Bone marrow (tissue), 2 donors: ENCODE results near the gene RASL10A.
"Not testable (repeated sequence)": the region's sequence is repeated elsewhere in the genome, so short reads cannot be mapped to it uniquely, and the experiment has no call there.

Source experiments
- DNase-seq, 2 donors: peaks; one replicate each; lab custom pipeline; 2025; lab: John Stamatoyannopoulos, UW

RASL10A gene, protein sequence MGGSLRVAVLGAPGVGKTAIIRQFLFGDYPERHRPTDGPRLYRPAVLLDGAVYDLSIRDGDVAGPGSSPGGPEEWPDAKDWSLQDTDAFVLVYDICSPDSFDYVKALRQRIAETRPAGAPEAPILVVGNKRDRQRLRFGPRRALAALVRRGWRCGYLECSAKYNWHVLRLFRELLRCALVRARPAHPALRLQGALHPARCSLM

DNA sequence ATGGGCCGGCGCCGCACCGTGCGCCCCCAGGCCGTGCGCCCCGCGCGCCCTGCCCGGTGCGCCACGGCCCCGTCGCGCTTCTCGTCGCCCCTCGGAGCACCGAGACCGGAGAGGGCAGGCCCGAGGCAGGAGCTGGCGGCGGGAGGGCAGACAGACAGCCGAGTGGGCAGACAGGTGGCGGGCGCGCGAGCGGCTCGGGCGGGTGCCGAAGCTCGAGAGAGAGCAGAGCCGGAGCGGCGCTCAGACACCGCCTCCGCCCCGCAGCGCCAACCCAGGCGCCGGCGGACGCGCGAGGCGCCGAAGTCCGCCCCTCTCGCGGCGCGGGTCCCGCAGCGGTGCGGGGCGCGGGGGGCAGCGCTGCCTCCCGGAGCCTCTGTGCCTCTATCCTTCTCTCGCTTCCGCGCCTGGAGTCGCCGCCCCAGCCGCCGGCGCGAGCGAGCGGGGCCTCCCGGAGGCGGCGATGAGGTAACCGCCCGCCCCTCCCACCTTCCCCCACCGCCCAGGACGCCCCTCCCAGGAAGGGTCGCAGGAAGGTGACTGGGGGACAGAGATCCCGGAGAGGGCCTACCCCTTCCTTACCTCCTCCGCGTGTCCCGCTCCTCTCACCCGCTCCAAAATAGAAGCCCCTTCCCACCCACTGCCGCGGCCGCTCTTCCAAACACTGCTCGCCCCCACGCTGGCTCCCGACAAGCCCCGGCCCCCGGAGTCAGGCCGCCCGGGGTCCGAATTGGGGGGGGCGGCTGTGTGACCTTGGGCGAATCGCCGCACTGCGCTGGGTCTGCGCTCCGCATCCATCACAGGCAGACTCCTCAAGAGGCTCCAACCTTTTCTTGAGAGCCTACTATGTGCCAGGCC lies at the start of gene RASL10A:
TSS of gene RASL10A (minus strand) at position 412 of the 855 bp plus-strand sequence. CDS start 451 bp downstream, outside the sequence.
- DNase-seq: no peak

DNA sequence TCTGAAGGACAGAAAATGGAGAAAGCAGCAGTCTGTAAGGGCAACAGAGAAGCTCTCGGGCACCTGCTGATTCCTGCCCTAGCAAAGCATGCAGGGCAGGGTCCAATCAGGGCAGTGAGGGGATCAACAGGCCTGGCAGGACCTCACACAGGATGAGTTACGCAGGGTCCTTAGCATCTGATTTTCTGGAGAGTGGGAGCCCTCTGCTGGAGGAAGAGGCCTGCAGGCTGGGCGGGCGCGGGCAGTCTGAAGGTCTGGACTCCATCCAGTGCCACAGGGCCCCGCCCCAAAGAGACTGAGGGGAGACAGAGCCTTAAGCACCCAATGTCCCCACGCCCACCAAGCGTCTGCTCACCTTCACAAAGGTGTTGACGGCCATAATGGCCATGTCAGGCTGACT lies 44.0 kb upstream of the RASL10A start:
- DNase-seq: no peak

DNA sequence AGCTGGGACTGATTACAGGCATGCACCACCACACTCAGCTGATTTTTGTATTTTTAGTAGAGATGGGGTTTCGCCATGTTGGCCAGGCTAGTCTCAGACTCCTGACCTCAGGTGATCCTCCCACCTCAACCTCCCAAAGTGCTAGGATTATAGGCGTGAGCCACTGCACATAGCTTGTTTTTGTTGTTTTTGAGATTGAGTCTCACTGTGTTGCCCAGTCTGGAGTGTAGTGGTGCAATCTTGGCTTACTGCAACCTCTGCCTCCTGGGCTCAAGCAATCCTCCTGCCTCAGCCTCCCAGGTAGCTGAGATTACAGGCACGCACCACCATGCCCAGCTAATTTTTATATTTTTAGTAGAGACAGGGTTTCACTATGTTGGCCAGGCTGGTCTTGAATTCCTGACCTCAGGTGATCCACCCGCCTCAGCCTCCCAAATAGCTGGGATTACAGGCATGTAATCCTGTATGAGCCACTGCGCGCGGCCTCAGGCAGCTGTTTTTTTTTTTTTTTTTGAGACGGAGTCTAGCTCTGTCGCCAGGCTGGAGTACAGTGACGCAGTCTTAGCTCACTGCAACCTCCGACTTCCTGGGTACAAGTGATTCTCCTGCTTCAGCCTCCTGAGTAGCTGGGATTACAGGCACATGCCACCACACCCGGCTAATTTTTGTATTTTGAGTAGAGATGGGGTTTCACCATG lies 41.8 kb upstream of the RASL10A start:
- DNase-seq: not testable (repeated sequence)

DNA sequence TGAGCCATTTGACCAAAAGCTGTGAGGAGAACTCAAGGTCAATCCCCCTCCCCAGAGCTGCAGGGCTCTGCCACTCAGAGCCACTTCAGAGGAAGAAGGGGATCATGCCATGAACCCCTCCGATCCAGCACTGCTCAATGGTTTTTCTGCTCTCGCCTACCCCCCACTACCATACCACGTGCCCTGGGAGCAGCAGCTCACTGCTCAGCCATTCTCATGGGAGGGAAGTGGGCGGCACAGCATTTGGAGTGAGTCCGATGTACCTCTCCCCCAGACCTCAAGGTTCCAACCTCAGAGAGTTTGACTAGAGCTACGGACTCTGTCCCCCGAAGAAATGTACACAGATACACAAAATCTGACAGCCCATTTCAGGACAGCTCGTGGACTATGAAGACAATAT lies 38.4 kb upstream of the RASL10A start:
- DNase-seq: no peak

DNA sequence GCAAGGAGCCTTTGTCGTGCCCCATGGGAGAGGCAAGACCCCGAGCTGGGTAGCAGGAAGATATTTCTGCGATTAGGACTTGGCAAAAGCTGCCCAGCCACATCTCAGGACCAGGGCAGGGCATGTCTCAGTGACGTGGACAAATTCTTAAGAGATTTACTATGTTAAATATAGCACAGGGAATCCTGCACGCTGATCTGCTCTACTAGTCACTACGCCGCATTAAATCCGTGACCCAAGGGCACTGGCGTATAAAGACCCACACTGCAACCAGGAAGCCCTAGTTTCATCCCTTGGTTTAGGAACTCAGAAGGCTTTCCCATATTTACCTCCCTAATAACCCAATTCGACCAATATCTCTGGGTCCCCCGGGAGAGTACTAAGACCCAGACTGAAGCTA lies 37.8 kb upstream of the RASL10A start:
- DNase-seq: no peak

DNA sequence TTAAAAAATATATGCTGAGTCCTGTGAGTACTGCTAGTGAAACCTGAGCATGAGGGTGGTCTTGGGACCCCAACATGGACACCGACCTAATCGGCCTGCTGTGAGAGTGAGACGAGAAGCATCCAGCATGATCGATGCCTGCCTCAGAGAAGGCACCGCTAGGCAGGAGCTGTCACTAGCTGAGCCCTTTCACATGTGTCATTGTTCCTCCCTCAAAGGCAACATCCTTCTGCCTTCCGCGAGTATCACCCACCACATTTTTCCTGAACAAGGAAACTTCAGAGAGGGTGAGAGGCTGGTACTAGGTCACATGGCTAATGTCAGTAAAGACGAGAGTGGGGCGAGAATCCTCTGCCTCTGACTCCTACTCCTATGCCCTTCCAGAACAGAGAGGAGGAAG lies 37.3 kb upstream of the RASL10A start:
- DNase-seq: no peak

DNA sequence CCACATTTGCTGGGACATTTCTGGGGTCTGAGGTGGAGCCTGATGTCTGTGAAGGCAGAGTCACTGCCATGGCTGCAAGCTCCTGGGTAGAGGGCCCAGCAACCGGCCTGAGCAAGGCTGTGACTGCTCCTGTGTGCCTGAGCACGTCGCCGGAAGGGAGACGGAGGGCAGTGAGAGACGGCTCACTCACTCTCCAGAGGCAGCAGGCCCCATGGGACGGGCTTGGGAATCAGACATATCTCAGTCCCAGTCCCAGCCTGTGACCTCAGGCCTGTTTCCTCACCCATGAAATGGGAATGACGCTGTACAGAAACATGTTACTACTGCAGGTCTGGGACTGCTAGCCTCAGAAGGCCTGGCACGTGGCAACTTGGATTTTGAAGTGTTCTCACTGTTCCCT lies 36.4 kb upstream of the RASL10A start:
- no peak for DNase-seq

DNA sequence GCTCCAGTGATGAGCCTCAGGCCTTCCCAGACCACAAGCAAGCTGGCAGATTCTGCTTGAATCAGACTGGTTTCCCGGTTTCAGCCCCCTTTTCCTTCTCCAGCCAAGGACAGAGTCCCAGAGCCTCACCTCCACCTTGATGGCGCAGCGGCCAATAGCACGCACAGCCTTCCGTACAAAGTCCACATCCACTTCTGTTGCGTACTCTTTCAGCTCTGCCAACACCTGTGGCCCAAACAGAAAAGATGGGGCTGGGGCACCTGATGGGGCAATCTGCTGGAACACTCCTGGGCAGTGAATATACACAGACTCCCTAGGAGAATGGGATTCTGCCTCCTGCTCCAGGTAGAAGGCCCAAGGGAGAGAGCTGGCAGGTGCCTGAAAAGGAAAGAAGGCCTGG lies 35.5 kb upstream of the RASL10A start:
- DNase-seq: no peak

DNA sequence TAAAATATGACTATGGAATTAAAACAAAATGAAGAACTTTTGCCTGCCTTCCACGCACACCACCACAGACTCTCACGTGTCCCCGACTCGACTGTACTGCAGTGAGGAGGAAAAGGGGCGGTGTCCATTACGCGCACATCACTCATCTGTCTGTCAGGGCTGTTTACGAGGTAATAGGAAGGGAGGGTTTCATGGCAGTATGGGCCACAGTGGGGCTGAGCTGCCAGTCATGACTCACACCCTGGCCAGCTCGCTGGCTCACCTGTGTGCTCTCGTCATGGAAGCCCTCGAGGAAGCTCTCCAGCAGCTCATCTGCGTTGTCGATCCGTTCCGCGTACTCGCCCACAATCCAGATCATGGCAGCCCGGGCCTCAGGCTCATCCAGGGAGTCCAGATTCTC lies 33.5 kb upstream of the RASL10A start:
- no peak for DNase-seq

DNA sequence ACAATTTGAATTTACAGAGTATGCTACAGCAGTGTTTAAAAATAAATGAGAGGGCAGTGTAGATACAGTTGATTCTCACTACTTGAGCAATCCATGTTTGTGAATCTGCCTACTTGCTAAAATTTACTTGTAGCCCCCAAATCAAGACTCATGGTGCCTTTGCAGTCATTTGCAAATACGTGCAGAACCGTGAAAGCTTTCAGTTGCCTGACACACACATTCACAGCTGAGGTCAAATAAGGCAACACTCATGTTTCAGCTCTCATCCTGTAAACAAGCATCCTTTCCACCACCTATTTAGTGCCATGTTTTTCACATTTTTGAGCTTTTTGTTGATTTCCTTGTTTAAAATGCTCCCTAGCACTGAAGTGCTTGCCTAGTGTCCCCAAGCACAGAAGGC lies 32.5 kb upstream of the RASL10A start:
- DNase-seq: no peak

DNA sequence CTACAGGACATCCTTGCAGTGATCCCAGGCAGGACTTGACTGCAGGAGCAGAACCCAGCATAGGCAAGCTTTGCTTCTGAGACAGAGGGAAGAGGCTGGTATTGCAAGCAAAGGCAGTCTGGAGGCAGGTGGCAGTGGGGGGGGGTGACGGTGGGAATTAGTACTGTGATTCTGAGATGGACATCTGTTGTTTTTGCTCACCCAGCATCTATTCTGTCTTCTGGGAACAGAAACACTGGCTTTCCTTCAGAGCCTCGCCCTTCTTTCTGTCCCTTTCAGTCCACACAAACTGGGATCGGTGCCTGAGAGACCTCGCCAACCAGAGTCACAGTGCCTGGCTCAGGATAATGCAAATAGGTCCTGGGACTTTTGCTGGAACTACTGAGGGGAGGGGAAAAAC lies 31.2 kb upstream of the RASL10A start:
- no peak for DNase-seq

DNA sequence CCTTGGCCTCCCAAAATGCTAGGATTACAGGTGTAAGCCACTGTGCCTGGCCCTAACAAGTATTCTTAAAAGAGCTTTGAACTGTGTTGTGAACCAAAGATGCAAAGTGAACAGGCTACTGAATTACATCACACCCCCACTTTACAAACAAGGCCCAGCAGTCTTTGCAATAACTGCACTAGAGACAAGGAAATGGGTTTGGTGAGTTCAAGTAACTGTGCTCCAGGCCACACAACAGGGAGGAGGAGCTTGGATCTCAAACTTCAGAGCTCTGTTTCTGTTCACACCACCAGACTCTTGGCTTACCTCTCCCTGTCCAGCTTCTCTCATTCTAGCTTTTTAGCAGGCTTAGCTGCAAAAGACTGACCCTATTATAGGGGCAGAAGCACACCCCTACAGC lies 30.4 kb upstream of the RASL10A start:
- DNase-seq: no peak

DNA sequence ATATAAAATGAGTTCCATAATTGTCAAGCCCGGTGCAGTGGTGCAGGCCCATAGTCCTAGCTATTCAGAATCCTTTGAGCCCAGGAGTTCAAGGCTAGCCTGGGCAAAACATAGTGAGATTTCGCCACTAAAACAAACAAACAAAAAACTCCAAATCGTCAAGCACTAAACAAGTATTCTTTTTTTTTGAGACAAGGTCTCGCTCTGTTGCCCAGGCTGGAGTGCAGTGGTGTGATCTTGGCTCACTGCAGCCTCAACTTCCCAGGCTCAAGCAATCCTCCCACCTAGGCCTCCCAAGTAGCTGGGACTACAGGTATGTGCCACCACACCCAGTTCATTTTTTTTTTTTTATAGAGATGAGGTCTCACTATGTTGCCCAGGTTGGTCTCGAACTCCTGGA lies 29.4 kb upstream of the RASL10A start:
- not testable (repeated sequence) for DNase-seq

DNA sequence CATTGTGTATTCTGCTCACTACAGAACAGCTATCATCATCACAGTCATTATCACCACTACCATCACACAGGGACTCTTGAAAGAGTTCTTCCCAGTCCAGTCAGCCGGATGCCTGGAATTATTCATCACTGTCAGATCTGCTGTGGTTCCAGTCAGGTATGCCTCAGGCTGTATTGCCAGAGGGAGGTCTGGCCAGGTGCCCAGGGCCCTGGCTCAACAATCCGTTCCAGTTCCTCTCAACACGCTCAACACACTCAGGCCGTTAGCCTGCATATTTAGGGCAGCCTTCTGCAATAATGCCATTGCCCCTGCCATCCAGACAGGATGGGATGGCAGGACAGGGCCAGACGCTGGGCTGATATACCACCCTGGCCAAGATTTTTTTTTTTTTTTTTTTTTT lies 28.6 kb upstream of the RASL10A start:
- no peak for DNase-seq

DNA sequence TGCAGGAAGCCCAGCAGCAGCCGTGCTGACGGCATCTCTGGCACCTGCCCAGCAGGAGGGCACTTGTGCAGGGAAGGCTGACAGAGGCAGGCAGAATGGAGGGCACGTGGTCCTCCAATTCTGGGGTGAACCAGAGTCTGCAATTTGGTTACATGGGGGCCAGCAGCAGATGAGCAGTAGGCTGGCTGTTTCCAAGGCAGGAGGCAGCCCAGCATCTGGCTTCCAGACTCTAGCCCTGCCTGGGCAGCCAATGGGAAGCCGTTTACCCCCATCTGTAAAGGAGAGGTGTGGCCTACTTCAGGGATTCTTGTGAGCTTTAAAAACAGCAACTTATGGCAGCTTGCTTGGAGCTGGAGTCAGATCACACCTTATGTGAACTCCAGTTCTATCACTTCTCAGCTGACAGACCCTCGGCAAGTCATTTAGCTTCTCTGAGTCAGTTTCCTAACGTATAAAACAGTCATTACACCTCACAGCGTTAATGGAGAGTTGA lies 27.9 kb upstream of the RASL10A start:
- no peak for DNase-seq

DNA sequence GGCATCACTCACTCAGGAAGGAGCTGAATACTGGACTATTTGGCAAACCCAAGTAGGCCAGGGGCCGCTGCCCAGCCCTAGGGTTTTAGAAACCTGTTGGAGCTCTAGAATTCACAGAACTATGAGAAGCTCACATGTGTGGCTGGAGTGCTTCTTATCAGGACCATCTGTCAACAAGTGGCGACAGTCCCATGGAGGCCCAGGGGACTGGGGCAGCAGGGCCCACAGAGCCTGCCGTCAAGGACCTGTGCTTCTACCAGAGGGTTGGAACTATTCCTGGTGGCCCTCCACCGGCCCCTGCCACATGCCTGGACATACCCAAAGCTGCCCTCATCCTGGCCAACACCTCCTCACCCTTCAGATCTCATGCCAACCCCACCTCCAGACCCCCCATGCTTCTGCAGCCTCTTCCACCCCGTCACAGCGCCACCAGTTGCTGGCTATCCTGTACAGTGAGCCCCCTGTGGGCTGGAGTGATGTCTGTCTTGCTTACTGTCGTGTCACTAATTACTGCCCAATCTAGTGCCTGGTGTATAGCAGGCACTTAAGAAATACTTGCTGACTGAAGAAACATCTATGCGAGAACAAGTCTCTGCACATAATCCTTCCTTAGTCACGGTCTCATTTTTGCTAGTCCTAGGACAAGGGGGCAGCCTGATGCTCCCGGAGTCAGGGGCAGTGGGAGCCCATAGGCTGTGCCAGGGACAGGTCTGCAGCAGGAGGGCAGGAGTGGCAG lies 27.2 kb upstream of the RASL10A start:
- no peak for DNase-seq

DNA sequence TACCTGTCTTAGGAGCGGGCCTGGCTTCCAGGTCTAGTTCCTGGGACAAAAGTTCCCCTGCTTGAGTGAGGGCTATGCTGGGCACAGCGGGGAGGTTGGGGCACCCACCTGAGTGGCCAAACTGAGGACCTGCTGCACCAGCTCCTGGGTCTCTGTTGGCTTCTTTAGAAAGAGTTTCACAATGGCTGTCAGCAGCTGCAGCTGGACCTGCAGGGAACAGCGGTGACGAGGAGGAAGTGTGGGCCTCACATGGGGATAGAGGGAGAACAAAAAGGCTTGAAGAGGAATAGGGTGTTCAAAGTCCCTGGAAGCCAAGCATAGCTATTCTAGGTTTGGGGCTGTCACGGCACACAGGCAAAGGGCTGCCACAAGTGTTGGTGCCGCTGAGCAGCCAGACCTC lies 26.7 kb upstream of the RASL10A start:
- DNase-seq: no peak

DNA sequence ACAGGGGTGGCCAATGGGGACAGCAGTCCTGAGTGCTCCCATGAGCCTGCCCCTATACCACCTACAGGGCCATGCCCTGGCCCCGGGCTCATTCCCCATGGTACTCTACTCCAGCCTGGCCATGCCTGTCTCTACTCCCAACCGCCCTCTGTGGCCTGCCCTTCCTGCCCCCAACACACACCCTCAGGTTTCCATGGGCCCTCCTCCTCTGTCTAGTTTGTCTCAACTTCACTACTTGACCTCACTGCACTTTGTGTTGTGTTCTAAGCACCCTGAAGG lies 26.3 kb upstream of the RASL10A start:
- DNase-seq: no peak

DNA sequence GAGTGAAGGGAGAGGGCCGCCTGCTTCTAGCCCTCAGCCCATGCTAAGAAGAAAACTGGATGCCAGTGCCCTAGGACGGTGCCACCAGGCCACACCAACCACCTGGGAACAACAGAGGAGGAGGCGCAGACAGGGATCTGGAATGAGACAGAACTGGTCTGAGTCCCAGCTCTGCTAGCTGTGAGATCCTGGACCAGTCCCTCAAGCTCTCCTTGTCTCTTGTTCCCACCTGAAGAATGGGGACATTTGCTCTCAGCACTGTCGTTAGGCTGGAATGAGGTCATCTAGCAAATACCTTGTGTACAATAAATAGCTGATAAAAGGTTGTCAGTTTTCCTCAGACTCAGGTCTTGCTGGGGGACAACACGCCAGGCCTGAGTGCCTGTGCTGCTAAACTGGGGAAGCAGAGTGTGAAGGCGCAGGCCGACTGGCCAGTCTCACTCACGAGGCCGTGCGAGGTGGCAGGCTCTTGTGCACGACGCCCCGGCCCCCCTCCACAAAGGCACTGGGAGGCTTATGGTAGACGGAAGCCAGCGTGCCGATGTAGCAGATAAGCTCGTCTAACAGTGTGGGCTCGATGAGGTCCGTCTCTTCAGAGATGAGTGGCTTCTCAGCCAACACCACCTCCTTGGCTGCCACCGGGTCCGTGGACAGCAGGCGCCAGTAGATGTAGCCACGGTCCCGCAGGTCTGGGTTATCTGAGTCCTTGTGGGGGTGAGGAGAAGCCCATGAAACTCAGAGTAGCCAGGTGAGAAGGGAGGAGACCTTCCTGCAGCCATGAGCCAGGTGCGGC lies 25.8 kb upstream of the RASL10A start:
- DNase-seq: no peak

DNA sequence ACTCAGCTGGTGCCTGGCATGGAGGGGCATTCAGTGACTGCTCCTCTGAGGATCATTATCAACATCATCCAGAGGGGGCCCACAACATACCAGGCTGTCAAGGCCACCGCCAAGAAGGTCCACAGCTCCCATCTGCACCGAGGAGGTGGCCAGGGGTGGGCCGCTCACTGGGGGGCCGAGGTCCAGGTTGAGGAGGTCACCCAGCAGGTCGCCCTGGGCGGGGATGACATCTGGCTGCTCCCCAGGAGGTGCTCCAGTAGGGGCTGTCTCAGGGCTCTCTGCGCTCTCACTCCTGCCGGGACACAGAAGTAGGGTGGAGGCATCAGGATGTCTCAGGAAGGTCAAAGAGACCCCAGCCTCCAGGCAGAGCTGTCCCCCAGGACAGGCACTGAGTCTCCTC lies 25.1 kb upstream of the RASL10A start:
- no peak for DNase-seq

DNA sequence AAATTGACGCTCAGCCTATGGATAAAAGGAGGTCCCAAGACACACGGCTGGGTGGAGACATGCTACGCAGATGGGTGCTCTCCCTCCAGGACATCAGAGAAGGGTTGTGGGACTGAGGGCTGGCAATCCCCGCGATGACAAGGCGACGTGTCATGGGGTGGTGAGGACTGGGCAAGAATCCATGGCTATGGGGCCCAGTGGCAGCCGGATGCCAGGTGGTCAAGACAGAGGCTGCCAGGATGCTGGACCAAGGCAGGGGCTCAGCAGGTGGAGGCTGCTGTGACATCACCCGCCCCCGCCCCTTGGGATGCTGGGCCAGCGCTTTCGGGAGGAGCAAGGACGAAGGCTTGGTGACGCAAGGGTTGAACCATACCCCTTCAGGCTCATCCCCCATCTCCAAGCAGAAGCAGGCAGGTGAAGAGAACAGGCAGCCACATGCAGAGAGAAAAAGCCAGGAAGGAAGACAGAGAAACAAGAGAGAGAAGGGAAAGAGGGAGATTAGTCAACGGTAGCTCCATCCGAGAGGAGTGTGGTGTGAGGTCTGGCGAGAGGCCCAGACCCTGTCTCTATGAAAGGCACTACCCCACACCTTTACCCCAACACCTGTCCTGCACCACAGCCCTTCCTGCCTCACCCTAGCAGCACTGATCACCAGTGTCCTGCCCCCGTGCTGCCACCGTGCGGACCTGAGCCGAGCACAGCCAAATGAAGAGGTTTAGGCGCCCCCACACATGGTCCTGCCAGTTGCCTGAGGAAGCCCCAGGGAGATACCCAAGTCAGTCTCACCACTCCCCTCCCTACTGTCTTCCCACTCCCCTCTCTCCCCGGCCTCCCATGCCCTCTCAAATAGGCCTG lies 24.1 kb upstream of the RASL10A start:
- no peak for DNase-seq
